Lower leg skin (tissue), 3 donors: ENCODE results near the gene CFAP221.

Experiments
- CTCF ChIP-seq, 3 donors: fragments of 450-650 bp; IDR thresholded peaks; one replicate each; pipeline ENCODE4 v1.5.1; 2016; ENCODE audit warnings: antibody characterized with exemption in 3 of 3, mild to moderate bottlenecking in 3 of 3, moderate library complexity in 2 of 3
- POLR2A ChIP-seq, 2 donors: fragments of 450-650 bp; IDR thresholded peaks; one replicate each; pipeline ENCODE4 v1.6.1; 2016 to 2017; ENCODE audit warnings: antibody characterized with exemption in 2 of 2, mild to moderate bottlenecking in 1 of 2, moderate library complexity in 1 of 2

DNA sequence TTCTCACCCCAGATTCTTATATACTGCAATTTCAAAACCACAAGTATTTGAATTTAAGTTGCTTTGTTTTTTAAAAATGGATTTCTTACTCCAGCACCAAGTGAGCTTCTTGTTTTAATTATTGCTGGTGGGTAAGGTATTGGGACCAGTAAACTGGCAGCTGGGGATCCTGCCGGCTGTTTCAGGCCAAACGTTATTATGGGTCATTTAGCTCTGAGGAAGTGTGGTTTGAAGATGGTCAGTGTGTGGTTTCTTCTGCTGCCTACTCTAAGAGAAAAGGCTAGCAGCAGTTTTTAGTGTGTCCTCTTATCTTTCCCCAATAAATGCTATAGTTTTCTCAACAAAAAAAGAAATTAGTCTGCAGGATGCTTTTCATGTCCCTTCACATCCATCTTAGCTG is 30.6 kb downstream of the CFAP221 start:
- TF ChIP-seq CTCF (IDR thresholded peaks at IDR 0.05) = no peak
- no peak for TF ChIP-seq POLR2A (IDR thresholded peaks at IDR 0.05)
